ENCODE measurements around the gene KPRP. TPM values are rescaled to one million over a fixed set of nuclear protein-coding genes. Genes with fewer than 3 reads are reported as not detected.

Gene KPRP
- total RNA-seq, 1 experiment from 2014 or later = not detected

DNA sequence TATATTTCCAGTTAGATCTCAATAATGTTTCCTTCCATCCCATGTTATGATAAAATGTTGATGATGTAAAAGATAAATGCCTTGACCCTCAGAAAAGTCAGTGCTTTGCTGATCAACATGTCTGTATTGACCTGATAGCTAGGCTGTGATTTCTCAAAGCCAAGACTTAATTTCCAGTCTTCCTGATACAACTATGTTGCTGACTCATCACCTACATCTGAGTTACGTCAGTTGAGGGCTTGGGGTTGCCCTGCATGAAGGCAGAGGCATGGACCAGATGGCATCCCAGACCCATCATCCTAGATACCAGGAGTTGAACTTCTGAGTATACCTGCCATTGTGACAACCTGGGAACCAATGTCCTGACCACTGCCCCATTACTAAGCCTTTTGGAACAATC, 43.5 kb downstream of the KPRP start:
- Histone ChIP-seq H4K5ac (ENCODE audit: insufficient read length, low read depth, low read length) (no peak overlapping the region), H3K79me2 (ENCODE audit: insufficient read depth, low read length) (no peaks in the 10 kb centered on the region), H2BK20ac (ENCODE audit: low read depth, low read length, poor library complexity, severe bottlenecking) (no peak overlapping the region), H3K4ac (ENCODE audit: low read depth, low read length) (no peak overlapping the region), H3K56ac (ENCODE audit: insufficient read length, low read depth, low read length) (no peak overlapping the region), H4K91ac (ENCODE audit: insufficient read length, low read depth, low read length) (no peak overlapping the region), H3K4me2 (ENCODE audit: insufficient read depth, insufficient read length, low read length) (no peak overlapping the region), H3K27me3 (ENCODE audit: insufficient read depth, low read length) (no peaks in the 10 kb centered on the region; the same call in 1 of the 2 replicates), H4K8ac (replicated peaks; ENCODE audit: insufficient read length, low read depth, low read length) (no peak overlapping the region), H3K9ac (ENCODE audit: extremely low read depth, insufficient read length, low read length) (no peak overlapping the region), H3K14ac (ENCODE audit: insufficient read depth, low read length) (no peak overlapping the region), H4K20me1 (ENCODE audit: control insufficient read depth, insufficient read depth, insufficient read length) (no peaks in the 10 kb centered on the region), H2AFZ (ENCODE audit: low read length) (no peak overlapping the region), H3K27ac (ENCODE audit: insufficient read length, low read depth, low read length) (no peak overlapping the region), H2BK15ac (ENCODE audit: low read depth, low read length) (no peak overlapping the region), H3K23me2 (ENCODE audit: insufficient read length, low read depth, low read length, poor library complexity, severe bottlenecking) (no peaks in the 10 kb centered on the region), H2BK5ac (ENCODE audit: insufficient read length, low read length) (no peak overlapping the region), H3K4me1 (ENCODE audit: insufficient read depth, low read length) (no peaks in the 10 kb centered on the region), H3T11ph (ENCODE audit: low read length) (no peak overlapping the region), H3K79me1 (ENCODE audit: insufficient read depth, low read depth, low read length, poor library complexity, severe bottlenecking) (no peaks in the 10 kb centered on the region), H3K18ac (ENCODE audit: insufficient read length, low read depth, low read length) (no peak overlapping the region), H2BK12ac (ENCODE audit: insufficient read length, low read depth, low read length) (no peak overlapping the region), H2BK120ac (ENCODE audit: low read depth, low read length, poor library complexity, severe bottlenecking) (no peak overlapping the region), H2AK5ac (ENCODE audit: insufficient read length, low read length) (no peak overlapping the region), H3K9me3 (ENCODE audit: control insufficient read depth, low read depth, low read length) (peaks cover 65% of the 10 kb centered on the region), H3K23ac (ENCODE audit: insufficient read length, low read depth, low read length) (no peak overlapping the region)
- TF ChIP-seq, protein P1, sequence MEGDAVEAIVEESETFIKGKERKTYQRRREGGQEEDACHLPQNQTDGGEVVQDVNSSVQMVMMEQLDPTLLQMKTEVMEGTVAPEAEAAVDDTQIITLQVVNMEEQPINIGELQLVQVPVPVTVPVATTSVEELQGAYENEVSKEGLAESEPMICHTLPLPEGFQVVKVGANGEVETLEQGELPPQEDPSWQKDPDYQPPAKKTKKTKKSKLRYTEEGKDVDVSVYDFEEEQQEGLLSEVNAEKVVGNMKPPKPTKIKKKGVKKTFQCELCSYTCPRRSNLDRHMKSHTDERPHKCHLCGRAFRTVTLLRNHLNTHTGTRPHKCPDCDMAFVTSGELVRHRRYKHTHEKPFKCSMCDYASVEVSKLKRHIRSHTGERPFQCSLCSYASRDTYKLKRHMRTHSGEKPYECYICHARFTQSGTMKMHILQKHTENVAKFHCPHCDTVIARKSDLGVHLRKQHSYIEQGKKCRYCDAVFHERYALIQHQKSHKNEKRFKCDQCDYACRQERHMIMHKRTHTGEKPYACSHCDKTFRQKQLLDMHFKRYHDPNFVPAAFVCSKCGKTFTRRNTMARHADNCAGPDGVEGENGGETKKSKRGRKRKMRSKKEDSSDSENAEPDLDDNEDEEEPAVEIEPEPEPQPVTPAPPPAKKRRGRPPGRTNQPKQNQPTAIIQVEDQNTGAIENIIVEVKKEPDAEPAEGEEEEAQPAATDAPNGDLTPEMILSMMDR (conservative IDR thresholded peaks at IDR 0.05) = no peak
- no peak overlapping the region for H3K4me3 Mint-ChIP-seq
- H3K9me3 Mint-ChIP-seq = peaks cover 86 to 90% of the 10 kb centered on the region in 2 experiments
- H3K36me3 Mint-ChIP-seq (ENCODE audit: insufficient read depth in 1 of 3, low read depth in 3 of 3) = peaks cover 9 to 24% (median 11%) of the 10 kb centered on the region in 3 experiments
- no peaks in the 10 kb centered on the region for H3K4me1 Mint-ChIP-seq
- no peak overlapping the region for H3K27ac Mint-ChIP-seq
- no peak for DNase-seq
- WGBS (ENCODE audit: extremely low coverage, insufficient read length, low lambda C conversion rate) = no CpG with 5 or more reads among the region's 1 CpG
- H3K27me3 Mint-ChIP-seq (ENCODE audit: low read depth) = no peaks in the 10 kb centered on the region; the same call in 1 of the 2 replicates
